HG02840 (cell line): ENCODE data around the gene KIF7.

Experiments
- ATAC-seq: cut with Tn5 transposase; IDR thresholded peaks from one replicate; pipeline ENCODE4 v1.9.1; 2021; ENCODE audit warnings: mild to moderate bottlenecking, moderate library complexity, moderate number of reproducible peaks; ENCODE audit not compliant: unreplicated experiment, low FRiP score

KIF7 gene

DNA sequence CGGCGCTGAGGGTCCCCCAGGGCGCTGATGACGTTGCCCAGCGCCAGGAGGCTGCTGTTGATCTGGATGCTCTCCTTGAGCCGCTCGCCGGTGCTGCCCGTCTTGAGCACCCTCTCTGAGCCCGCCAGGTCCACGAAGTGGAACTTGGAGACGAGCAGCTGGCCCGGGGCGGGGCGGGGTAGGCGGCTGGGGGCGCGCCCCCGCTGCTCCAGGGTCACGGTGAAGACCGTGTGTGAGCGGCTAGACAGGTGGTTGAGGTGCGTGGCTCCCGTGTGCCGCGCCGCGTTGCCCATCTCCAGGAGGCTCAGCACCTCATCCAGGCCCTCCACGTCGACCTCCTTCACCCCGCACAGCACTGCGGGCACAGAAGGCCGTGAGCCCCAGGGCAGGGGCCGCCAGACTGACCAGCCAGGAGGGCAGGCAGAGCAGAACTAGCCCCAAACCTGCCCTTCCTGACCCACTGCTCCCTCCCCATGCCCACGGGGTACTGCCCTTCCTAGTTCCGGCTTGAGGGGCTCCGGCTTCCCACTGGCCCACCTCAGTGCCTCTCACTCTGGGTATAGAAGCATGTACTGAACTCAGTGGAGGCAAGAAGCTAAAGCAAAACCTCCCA, 6.1 kb downstream of the KIF7 start:
- no peak for ATAC-seq

DNA sequence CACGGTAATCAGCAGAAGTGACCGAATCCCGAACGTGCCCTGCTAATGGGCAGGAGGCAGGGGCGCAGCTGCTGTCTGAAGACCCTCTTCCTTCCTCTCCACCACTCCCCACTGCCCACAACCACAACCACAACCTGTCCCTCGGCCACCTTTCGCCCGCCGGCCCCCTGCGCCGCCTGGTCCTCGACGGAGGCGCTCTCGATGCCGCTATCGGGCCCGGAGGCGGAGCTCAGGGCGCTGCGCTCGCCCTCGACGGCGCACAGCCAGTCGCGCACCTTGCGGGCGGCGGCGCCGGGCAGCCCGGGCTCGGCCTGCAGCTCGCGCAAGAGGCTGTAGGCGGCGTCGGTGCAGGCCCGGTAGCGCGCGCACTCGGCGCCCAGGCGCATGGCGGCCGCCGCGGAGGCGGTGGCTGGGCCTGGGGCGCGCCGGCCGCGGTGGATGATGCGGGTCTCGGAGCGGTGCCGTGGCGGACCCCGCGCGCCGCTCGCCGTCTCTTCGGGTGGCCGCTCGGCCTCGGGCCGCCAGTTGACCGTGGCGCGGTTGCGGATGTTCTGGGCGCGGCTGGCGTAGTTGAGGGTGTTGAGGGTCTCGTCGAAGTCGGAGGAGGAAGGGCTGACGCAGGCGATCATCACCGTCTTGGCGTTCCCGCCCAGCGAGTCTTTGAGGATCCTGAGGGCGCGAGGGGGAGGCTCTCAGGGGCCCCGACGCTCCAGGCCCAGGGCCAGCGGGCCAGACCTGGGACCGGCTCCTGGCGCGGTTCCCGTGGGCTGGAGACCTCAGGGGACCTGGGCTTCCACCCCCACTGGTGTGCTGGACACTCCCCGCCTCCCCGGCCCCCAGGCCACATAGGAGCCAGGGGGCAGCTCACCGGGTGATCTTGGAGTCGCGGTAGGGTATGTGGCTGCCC, 6.9 kb downstream of the KIF7 start:
- ATAC-seq: no peak

DNA sequence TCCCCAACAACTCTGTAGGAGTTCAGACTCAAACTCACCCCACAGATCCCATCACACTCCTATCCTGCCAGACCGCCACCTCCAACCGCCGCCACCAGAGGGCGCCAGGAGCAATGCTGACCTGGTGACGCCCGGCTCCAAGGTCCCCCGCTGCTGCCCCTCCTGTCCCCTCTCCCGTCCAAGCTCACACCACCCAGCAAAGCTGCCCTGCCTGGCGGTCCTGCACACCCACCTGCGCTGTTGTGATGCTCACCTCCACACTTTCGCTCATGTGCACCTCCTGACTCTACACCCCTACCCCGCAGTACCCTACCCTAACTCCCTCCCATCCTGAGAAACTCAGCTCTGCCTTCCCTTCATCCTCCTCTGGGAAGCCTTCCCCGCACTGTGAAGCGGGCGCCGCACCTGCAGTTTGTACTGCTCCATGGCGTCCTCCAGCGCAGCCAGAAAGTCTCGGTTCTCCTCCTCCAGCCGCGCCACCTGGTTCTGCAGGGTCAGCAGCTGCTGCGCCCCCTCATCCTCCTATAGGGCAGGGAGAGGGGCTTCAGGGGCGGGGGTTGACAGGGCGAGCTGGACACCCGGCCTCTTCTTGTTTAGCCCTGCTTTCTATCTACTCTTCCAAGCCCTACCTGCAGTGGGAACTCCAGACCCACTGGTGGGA, 7.9 kb downstream of the KIF7 start:
- ATAC-seq: no peak

DNA sequence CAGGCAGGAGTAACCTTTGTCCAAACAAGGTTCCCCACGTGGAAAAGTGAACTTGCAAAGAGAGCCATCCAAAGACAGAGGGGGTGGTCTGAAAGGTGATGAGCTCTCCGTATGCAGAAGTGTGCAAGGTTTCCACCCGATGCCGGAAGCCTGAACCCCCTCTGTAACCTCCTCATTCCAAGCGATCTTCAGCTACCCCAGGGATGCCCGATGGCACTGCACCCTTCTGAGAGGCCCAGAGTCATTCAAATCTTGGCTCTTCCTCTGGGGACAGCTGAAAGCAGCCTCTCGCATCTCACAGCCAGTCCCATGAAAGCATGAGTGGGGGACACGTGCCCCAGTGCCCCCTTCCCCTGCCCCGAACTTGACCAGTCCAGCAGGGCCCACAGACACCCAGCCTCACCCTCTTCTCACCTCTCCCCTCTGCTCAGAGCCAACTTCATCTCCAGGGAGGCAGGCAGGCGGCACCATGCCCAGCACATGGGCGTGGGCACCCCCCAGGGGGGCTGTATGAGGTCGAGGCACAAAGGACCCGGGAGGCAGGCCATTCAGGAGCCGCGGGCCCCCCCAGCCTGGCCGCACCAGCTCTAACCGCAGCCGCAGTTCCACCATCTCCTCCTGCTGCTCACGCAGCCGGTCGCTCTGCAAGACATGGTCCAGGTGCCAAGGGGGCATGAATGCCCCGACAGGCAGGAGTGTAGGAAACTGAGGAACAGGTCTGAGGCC, 8.7 kb downstream of the KIF7 start:
- no peak for ATAC-seq

DNA sequence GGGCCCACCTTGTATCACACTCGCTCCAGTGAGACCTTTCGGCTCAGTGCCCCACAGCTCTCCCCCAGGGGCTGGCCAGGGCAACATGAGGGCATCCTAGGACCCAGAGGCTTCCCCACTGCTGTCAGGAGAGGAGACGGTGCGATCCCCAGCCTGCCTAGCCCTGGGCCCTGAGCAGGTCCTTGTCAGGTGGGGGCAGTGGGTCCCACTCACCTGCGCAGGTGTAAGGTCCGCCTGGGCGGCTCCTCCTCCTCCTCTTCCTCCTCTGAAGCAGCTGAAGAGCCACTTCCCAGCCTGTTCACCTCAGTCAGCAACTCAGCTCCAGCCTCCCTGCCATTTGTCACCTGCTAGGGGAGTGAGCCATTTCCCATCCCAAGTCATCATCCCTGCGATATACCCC, 9.6 kb downstream of the KIF7 start:
- no peak for ATAC-seq

DNA sequence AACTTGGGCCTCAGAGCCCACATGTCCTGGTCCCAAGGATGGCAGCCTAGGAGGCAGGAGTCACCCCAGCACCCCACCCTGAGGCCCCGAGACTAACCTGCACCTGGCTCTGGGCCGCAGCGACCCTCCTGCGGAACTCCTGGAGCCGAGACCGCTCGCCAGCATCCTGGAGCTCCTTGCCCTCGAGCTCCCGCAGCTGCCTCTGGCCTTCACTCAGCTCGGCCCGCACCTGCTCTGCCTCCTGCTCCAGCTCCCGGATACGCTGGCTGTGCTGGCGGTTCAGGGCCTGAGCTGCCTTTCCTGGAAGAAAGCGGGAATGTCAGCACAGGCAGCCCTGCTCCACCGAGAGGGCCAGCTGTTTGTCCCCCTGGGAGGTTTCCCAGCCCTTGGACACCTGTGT, 13.2 kb downstream of the KIF7 start:
- no peak for ATAC-seq

GRCh38 chr15:89641053-89641452, 14.2 kb downstream of the KIF7 start:
- ATAC-seq: no peak

GRCh38 chr15:89640245-89640644, 15.0 kb downstream of the KIF7 start:
- ATAC-seq: no peak

- no peak for ATAC-seq
These were observed 21.7 kb downstream of the KIF7 start for GRCh38 chr15:89633585-89633984.

DNA sequence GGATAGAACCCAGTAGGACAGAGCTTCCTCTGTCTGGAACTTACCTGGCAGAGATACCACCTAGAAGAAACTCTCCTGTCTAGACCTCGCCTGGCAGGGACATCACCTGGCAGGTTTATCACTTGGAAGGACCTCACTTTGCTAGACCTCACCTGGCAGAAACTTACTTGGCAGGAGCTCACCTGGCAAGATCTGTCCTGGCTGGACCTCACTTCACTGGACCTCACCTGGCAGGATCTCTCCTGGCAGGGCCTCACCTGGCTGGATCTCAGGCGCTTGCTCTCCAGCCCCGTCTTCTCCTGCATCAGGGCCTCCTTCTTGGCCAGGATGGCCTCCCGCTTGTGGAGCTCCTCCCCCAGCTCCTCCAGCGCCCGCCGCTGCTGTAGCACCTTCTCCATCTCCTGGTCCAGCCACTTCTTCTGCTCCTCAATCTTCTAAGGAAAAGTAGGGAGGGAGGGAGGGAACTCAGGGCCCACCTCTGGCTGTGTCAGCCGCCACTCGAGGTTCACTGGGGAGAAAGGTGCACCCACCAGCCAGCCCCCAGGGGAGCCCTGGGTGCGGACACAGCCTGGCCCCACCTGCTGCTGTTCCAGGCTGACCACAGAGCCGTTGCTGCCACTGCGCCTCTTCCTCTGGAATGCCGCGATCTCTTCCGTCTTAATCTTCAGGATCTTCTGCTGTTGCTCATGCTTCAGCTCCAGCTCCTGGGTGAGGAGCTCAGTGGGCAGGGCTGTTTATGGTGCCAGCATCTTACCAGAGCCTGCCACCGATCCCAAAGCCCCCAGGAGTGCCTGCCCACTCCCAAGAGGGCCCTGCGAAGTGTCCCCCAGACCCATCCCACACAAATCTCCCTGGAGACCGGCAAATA, 22.5 kb downstream of the KIF7 start:
- ATAC-seq: no peak

- ATAC-seq: no peak
These were observed 23.4 kb downstream of the KIF7 start for GRCh38 chr15:89631902-89632264.

- no peak for ATAC-seq
These were observed 24.0 kb downstream of the KIF7 start for GRCh38 chr15:89630974-89631901.

- no peak for ATAC-seq
These were observed 25.0 kb downstream of the KIF7 start for GRCh38 chr15:89630260-89630659.

DNA sequence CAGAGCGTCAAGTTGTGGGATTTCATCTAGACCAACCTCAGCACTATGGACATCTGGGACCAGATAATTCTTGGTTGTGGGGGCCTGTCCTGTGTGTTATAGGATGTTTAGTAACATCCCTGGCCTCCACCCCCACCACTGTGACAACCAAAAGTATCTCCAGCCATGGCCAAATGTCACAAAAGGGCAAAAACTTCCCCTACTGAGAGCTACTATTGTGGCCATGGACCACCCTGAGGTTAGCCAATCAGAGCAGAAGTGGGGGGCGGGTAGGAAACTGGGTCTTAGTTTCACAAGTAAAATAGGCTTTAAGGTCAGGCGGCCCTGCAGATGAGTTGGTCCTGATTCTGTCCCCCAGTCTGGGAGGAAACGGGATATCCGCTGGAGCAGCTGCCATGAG, 25.4 kb downstream of the KIF7 start:
- no peak for ATAC-seq

DNA sequence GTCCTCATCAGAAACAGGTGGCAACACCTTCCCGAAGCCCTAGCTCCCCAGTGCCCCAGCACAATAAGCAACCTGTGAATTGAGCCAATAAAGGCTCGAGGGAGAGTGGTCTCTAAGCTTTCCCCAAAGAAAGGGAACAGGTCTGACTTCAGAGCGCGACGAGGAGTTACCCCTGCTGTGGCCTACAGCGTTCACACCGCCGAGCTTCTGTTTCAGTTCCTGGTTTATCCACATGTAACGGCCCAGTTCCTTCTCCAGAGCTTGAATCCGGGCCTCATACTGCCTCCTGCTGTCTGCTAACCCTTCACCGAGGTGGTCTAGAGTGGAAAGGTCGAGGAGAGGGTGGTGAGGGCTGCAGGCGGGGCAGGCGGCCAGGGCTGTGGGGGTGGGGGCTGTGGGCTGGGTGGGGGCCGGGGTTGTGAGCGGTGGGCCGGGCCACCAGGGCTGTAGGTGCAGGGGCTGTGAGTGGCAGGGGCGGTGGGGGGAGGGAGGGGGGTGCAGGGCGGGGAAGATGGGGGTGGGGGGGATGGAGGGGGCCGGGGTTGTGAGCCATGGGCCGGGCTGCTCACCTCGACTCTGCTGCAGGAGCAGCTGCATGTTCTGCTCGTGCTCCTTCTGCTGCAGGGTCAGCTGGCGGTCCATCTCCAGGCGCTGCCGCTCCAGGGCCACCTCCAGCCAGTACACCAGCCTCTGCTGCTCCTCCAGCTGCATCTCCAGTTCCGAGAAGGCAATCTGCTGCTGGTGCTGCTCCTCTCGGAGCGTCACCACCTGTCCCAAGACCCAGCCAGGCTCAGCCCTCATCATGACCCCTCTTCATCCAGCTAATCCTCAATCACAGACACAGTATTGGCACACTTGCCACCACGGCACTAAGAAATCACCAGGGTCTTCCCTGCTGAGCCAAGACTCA, 26.2 kb downstream of the KIF7 start:
- no peak for ATAC-seq

GRCh38 chr15:89628301-89628700, 27.0 kb downstream of the KIF7 start:
- ATAC-seq: no peak

DNA sequence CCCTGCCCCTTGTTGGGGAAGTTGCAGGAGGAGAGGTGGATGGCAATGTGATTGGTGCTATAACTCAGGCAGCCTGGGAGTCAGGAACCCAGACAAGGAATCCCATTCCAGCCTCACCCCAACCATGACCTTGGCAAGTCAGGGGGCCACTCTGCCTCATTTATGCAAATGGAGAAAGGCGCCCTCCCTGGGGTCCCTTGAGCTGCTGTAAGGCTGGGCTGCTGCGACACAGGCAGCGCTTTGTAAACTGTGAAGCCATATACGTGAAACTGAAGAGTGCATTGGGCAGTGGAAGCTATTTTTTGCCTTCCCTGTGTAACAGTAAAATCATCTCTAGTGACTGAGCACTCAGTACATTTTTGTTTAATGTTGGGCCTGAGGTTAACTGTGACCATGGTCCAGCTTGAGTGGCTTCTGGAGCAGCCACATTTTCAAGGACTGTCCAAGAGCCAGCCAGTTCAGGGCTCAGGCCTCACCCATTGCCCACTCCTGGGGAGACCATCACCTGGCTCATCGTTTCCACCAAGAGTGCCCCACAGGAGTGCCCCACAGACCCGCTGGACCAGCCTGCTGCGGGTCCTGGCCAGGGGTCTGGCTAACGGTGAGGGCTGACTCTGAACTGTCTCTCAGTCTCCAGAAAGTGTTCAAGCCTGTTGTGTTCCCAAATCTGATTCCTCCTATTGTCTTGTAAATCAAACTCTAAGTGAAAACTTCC, 27.9 kb downstream of the KIF7 start:
- ATAC-seq: no peak
